Embryonic facial prominence (tissue), 1 donor: ENCODE data around the gene CLASP1.
"Not testable (repeated sequence)": the region's sequence is repeated elsewhere in the genome, so short reads cannot be mapped to it uniquely, and the experiment has no call there.

Experiments used
- DNase-seq: peaks from one replicate; pipeline ENCODE4 v3.0.0-alpha.2; 2016; ENCODE audit errors: extremely low spot score

CLASP1 gene

DNA sequence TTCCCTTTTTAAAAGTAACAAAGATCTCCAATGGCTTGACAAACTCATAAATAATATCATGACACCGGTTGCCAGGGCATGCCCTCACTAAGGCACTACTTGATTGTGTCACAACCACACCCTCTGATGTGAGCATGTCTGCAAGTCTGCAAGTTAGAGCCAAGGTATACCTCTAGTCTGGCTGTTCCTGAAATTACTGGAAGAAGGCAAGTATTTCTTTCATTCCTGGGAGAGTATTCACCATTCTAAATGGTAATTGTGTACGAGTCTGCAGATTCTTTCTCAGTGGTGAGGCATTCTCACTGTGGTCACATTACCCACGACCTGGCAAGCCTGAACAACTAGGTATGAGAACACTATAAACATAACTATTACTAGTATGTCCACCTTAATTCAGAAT is 144.3 kb downstream of the CLASP1 start:
- no peak for DNase-seq

DNA sequence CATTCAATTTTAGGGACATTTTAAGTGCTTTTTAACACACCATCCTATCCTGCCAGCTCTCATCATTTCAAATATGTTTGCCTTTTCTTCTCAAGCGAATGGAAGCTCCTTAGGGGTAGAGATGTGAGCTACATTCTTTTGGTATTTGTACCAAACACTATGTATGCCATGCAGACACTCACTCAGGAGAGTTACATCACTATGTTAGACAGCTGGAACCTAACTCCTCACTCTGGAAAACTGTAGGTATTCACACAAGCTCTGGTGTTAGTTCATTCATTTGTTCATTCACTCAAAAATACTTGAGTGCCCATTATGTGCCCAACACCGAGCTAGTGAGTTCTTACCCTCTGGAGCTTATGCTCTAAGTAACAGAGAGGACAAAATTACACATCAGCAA is 144.9 kb downstream of the CLASP1 start:
- DNase-seq, result no peak

DNA sequence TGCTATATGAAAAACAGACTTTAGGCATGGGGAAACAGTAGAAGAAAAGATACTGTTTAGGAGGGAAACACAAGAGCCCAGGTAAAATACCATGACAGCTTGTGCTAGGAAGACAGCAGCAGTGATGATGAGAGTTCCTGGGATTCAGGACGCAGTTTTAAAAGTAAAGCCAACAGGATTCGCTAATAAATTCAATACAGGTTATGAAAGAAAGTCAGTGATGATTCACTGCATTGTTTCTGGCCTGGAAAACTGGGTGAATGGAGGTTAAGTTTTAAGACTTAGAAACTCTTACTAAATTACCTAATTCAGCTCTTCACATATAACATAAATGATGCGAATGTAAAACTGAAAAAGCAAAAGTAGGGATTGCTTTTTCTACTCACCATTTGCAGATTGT is 146.5 kb downstream of the CLASP1 start:
- no peak for DNase-seq

DNA sequence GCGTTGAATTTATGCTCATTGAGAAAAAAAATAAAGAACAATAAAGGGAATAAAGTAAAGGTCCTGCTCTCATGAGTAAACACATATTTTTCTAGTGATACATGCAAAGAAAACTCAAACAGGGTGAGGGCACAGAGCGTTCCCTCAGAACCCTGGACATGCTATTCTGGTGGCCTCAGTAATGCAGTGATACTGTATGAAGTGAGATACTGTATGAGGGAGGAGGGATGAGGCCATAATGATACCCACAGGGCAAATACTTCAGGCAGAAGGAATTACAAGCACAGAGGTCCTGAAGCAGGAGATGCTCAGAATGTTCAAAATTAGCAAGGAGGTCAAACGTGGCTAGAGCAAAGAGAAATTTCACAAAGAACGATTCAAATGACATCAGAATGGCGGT is 147.0 kb downstream of the CLASP1 start:
- no peak for DNase-seq

DNA sequence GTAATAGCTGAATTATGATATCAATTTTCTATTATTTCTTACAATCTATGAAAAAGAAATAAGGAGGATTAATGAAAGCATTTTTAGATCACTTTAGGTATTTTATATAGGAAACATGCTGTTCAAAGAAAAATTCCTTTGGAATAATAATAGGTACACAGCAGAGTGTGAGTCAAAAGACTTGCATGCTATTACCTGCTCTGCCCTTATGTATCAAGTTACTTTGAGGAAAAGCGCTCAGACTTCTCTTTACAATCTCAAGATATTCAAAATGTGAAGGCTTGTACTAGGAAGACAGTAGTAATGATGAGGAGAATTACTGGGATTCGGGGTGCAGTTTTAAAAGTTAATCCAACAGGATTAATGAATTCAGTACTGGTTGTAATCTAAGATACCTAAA is 147.7 kb downstream of the CLASP1 start:
- no peak for DNase-seq

DNA sequence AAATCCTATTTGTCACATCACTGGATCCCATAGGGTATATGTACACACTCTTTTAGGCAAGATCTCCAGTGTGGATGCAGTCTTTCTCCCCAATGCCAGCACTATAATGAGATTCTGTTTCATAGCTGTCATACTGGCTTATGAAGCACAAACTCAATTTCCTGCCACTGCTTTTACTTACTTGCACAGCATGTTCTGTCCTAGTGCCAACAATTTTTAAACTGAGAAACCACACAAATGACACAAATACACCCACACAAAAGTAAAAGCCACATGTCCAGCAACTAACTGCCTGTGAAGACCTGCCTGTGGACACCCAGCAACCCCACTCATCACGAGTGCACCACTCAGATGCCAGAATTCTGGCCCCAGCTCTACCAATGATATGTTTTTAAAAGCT is 148.2 kb downstream of the CLASP1 start:
- peak; percentile 12 for DNase-seq

DNA sequence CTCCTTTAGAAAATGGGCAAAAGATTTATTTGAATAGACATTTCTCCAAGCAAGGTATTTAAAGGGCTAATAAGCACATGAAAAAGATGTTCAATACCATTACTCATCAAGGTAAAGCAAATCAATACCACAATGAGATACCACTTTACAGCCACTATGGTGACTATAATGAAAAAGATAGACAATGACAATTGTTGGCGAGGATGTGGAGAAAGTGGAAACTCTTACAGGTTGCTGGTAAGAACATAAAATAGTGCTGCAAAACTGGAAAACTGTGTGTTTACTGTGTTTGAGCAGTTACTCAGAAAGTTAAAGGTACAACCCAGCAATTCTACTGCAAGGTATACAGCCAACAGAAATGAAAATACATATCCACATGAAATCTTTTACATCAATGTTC is 150.5 kb downstream of the CLASP1 start:
- DNase-seq, result no peak

DNA sequence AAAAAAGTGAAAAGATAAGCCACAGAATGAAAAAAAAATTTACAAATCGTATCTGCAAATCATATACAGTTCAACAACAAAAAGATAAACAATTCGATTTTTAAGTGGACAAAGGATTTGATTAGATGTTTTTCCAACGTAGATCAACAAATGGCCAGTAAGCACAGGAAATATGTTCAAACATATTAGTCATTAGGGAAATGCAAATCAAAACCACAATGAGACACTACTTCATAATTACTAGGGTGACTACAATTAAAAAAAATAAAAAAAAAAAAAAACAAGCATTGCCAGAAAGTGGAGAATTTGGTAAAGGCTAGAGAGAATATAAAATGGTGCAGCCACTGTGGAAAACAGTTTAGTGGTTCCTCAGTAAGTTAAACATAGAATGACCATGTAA is 156.9 kb downstream of the CLASP1 start:
- no peak for DNase-seq

DNA sequence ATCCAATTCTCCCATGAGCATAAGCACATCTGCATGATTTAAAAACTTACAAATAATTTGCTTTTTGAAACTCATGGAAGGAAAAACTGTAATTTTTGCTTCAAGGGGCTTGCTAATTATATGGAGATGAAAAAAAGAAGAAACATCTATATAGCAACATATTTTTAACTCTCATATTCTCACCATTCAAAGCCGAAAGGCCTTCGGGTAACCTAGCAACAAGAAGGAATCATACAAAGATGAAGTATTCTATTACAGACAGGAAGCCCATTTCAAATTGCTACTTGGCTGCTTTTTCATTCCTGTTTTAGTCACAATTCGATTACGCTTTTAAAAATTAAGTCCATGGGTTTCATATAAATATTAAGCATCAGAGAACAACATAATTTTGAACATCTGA is 157.7 kb downstream of the CLASP1 start:
- peak; percentile 47 for DNase-seq

DNA sequence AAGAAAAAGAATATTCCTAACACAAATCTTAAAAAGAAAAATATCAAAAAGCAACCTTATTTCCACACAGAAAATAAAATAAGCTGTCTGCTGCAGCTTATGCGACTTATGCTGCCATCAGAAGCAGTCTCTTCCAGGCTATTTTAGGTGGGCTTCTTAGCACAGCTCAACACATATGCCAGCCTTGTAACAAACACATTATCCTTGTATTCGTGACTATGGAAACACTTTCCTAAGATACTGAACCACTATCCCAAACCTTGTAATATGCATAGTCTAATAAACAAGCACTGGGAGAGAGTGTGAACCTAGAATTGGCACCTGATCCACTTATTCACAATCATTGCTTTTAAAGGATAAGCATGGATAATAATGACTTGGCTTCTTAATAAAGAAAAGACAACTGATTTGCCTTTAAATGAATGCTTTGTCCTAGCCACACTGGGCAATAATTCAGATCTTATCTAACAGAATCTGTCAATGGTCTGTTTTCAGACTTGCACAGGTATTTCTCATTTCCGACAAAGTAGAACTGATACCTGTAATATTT is 158.6 kb downstream of the CLASP1 start:
- no peak for DNase-seq

DNA sequence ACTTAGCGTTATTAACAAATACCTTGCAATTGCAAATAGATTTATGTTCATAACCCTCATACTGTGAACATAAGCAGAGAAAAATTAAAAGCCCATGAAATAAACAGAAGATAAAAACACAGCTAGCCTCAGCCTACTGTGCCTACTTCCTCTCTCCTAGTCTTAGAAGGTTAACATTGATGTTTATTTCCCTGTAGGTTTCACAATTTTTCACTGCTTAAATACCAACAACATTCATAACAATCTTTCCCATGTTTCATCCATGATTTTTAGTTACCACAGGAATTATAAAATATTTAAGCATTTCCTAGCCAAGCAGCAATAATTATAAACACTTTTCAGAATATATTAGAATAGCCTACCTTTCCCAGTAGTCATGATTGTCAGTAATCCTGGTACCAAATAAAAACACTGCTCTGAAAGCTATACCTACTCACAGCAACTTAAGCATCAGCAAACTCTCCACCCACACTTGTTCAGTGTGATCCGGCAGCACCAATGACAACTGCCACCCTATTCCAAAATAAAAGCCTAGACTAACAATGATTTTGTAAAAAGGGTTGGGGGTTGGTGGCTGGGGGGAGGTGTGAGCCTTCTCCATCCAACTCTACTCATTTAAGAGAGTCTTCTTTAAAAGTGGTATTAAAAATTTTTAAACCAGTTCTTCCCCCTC is 159.2 kb downstream of the CLASP1 start:
- DNase-seq, result no peak

DNA sequence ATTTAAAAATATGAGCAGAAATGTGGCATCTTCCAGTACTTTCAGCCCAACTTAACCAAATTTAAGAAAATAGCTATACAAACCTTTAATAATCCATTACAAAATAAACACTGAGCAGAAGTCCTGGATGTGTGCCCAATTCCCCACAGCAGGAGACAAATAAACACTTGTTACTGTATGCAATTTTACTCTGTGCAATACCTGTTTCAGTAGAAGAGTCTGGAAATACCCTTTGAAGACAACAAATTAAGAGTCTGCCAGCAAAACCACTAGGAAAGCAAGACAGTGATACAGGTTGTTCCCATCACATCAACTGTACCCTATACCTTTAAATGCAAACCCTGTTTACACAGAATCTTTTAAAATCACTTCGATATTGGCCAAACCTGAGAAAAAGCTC is 160.0 kb downstream of the CLASP1 start:
- DNase-seq, result no peak

DNA sequence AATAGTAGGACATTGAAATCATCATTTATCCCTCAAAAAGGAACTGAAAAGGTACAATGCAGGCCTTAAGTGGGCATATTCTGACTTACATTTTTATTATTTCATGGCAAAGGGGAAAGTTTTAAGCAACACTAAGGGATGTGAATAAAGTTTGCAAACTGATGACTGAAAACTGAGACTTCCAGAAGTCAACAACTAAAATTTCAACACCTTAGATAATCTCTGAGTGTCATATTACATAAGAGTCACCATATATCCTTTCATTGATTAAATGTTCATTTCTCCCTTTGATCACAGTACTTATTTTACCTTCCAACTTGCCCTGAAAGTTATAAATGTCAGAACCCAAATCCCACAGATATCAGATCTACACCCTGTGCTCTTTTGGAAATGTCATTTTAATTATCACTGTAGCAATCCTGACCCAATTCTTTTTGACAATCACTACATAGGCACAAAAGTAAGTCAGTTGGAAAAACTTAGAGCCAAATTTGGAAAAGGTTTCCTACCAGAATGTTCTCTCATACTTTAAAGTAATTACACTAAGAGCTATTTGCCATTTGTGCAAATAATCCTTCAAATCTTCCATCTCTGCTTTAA is 163.0 kb downstream of the CLASP1 start:
- DNase-seq, result no peak

DNA sequence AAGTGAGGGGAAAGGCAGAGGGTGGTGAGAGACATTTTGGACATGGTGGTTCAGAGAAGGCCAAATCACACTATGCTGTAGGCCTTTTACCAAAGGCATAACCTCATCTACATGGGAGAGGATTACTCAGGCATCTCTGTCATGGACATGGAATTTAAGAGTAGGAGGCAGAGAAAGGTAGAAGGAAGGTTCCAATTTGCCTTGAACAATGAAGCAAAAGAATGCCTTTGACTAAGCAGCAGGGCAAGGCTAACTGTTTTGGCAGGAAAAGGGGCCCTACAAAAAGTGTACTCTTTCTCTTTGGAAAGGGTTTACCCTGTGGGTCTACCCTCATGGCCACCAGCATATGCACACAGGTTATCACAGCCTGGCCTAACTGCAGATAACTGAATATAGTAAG is 164.2 kb downstream of the CLASP1 start:
- no peak for DNase-seq

DNA sequence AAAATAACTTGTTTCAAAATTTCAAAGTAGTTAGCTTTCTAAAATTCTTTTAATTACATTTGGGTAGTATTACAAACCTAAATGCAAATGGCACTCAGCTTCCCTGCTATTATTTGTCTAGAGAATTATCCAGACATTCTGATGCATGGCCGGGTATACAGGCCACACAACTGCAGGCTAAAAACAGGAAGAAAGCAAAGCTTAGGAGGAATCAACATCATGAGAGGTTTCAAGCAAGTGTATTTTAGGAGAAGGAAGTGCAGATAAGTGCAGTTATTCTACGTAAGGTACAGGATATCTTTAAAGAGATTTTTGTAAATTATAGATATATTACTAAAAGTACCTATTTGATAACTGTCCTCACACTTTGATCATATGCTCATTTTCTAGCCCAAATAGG is 165.4 kb downstream of the CLASP1 start:
- DNase-seq, result no peak

DNA sequence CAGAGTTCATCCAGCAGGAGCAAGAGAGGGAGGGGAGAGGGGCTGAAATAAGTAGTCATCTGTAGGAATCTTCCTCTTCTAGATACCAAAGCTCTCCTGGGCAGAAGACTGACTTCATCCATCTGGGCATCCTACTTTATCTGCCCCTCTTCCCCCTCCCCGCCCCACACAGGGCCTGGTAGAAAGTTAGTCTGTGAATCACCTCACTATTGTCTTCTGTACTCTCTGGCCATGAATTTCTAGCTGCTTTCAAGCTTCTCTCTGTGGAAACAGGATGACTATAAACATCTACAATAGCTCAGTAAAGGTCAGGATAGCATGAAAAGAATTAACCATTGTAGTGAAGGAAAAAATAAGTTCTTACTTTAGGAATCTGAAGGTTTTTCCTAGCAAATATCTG is 166.2 kb downstream of the CLASP1 start:
- no peak for DNase-seq

DNA sequence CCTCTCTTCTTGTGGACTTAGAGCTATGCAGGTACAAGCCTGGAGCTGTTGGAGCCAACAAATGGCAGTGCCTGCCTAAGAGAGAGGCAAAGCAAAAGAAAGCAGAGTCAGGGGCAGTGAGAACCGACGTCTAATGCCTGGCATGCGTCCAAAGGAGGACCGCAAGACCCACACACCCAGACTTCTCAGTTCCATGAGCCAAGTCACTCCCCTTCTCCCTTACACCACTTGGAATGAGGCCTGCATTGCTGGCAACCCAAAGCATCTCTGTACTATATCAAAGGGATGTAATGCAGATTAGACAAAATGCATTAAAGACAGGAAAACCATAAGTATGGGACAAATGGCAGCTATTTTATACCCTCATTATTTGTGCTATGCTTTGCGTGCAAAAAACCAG is 168.4 kb downstream of the CLASP1 start:
- DNase-seq, result peak; percentile 45

DNA sequence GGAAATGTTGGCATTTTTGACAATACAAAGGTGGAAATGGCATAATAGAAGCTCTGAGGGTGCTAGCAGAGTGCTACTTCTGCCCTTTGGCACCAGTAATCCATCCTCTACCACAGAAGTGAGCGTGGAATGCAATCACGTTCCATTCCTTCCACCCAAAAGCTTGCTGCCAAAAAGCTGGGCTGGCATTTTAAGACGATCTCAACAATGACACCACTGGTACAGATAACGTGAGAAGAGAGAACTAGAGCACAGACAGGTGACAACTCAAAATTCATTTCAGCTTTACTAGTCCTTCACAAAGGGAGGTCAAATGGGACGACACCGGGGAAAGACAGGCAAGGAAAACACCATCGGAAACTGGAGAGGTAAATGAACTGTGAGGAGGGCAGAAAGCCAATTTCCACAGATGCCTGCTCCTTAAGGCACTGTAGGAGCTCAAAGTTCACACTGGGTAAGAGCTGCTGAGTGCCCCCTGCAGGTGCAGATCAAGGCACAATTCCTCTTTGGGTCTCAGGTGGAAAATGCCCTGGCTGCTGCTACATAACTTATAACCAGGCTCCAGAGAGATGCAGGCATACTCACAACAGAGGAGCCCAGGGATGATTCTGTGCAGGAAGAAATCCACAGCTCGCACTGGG is 169.3 kb downstream of the CLASP1 start:
- no peak for DNase-seq

DNA sequence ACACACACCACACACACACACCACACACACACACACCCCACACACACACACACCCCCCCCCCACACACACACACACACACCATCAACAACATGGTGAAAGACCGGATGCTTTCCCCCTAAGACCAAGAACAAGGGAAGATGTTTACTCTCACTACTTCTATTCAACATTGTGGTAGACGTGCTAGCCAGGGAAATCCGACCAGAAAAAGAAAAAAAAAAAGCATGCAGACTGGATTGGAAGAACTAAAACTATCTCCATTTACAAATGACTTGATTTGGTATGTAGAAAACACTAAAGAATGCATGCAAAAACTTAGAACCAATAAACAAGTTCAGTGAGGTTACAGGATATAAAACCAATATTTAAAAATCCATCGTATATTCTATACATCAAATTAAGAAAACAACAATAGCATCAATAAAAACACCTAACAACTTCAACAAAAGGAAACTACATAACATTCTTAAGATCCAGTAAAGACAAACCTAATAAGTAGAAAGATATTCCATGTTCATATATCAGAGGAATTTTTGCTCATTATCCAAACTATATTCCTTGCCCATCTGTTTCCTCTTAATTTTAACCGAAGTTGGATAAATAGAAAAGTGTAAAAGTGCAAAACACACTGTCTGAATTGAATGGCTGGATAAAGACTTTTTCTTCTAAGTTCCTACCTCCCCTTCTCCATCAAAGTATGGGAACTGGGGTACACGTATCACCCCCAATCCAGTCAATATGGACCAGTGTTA is 170.1 kb downstream of the CLASP1 start:
- DNase-seq, result no peak

DNA sequence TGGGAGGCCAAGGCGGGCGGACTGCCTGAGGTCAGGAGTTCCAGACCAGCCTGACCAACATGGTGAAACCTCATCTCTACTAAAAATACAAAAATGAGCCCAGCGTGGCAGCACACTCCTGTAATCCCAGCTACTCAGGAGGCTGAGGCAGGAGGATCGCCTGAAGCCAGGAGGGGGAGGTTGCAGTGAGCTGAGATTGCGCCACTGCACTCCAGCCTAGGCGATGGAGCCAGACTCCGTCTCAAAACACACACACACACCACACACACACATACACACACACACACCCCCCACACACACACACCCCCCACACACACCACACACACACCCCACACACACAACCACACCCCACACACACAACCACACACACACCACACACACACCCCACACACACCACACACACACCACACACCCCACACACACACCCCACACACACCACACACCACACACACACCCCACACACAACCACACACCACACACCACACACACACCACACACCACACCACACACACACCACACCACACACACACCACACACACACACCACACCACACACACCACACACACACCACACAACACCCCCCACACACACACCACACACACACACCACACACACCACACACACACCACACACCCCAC is 170.8 kb downstream of the CLASP1 start:
- DNase-seq, result not testable (repeated sequence)

DNA sequence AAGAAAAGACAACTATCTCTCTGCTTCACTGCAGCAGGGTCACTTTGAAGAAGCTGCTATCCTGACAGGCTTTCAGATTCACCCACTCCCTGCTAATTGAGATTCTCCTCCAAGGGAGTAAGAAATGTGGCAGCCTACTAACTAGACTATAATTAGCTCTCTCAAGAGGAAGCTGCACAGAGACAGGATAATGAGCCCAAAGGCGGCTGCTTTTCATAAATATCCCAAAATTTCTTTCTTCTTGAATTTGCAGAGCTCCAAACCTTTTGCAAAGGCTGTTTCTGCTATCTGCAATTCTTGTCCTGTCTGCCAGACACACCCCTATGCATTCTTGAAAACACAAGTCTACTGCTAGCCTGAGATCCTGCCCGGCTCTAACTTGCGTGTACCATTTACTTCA is 172.6 kb downstream of the CLASP1 start:
- DNase-seq, result no peak
